Measurements from ENCODE around the gene CLECL1. TPM values are rescaled to one million over a fixed set of nuclear protein-coding genes. Genes with fewer than 3 reads are reported as not detected.
"Not testable (repeated sequence)": the region's sequence is repeated elsewhere in the genome, so short reads cannot be mapped to it uniquely, and the experiment has no call there.

CLECL1 gene
- total and polyA plus RNA-seq, 8 donors, result 0.31 to 0.43 TPM; not detected in 6

DNA sequence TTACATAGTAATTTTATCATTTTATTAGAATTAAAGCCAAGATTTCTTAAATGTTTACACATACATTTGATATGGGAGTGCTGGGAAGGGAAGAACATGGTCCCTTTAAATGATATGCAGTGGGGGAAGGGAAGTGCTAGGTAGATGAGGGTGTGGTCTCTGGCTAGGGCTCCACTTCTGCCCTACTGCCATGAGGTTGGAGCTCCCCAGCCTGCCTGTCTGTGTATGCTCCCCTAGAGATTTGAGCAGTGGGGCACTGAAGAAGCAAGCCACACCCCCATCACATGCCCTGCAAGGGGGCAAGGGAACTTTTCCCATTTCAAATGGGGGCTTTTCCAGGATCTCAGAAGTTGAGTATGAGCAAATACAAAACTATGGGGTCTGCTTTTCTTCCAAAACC is 25.5 kb downstream of the CLECL1 start:
- DNase-seq (no peak), FAIRE-seq (no peak), ATAC-seq (no peak)
- Histone ChIP-seq H3K4me3 (no peak overlapping the region), H3K9me3 (no peaks in the 10 kb centered on the region), H3K27me3 (no peaks in the 10 kb centered on the region), H3K4me1 (no peaks in the 10 kb centered on the region), H3K27ac (no peak overlapping the region), H3K36me3 (no peaks in the 10 kb centered on the region)
- TF ChIP-seq, protein P1, sequence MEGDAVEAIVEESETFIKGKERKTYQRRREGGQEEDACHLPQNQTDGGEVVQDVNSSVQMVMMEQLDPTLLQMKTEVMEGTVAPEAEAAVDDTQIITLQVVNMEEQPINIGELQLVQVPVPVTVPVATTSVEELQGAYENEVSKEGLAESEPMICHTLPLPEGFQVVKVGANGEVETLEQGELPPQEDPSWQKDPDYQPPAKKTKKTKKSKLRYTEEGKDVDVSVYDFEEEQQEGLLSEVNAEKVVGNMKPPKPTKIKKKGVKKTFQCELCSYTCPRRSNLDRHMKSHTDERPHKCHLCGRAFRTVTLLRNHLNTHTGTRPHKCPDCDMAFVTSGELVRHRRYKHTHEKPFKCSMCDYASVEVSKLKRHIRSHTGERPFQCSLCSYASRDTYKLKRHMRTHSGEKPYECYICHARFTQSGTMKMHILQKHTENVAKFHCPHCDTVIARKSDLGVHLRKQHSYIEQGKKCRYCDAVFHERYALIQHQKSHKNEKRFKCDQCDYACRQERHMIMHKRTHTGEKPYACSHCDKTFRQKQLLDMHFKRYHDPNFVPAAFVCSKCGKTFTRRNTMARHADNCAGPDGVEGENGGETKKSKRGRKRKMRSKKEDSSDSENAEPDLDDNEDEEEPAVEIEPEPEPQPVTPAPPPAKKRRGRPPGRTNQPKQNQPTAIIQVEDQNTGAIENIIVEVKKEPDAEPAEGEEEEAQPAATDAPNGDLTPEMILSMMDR (IDR thresholded peaks at IDR 0.05), result no peak
- intact Hi-C loops (cut with DNase I), result loop anchor here in 2 of 3 donors (5.0 to 10.0 kb wide), 3 partner anchors 70 to 375 kb away; no protein-coding TSS in a partner anchor

GRCh38 chr12:9706086-9706685 is 26.7 kb downstream of the CLECL1 start:
- Histone ChIP-seq H3K4me3 (no peak overlapping the region), H3K27ac (peak overlapping the region in 1 of 4 donors; percentile 15), H3K9me3 (no peaks in the 10 kb centered on the region), H3K36me3 (no peaks in the 10 kb centered on the region), H3K27me3 (no peaks in the 10 kb centered on the region), H3K4me1 (no peaks in the 10 kb centered on the region)
- TF ChIP-seq, protein P1 (IDR thresholded peaks at IDR 0.05), result no peak
- FAIRE-seq (no peak), ATAC-seq (no peak), DNase-seq (no peak)
- intact Hi-C loops (cut with DNase I), result loop anchor here in 2 of 3 donors (5.0 to 10.0 kb wide), 3 partner anchors 69 to 374 kb away; no protein-coding TSS in a partner anchor

- intact Hi-C loops (cut with DNase I), result loop anchor here in 1 of 3 donors (10.0 kb wide), 1 partner anchor 370 kb away; no protein-coding TSS in a partner anchor
- ATAC-seq, FAIRE-seq: not testable (repeated sequence)
These were observed 28.3 kb downstream of the CLECL1 start for GRCh38 chr12:9704561-9704960.

GRCh38 chr12:9702255-9702654 is 30.6 kb downstream of the CLECL1 start:
- no peak overlapping the region for H3K27ac ChIP-seq
- TF ChIP-seq, protein P1 (IDR thresholded peaks at IDR 0.05), result no peak
- no peaks in the 10 kb centered on the region for H3K36me3 ChIP-seq
- FAIRE-seq, result no peak
- H3K27me3 ChIP-seq, result no peaks in the 10 kb centered on the region
- no peak for DNase-seq
- ATAC-seq, result peak in 1 of 4 donors; percentile 13
- H3K9me3 ChIP-seq, result no peaks in the 10 kb centered on the region
- intact Hi-C loops (cut with DNase I), result loop anchor here in 1 of 3 donors (10.0 kb wide), 1 partner anchor 367 kb away; no protein-coding TSS in a partner anchor
- WGBS, 2 donors, result 68 to 87% methylated on average over 3 of the region's 3 CpGs
- H3K4me1 ChIP-seq, result no peaks in the 10 kb centered on the region
- H3K4me3 ChIP-seq, result no peak overlapping the region

More at GRCh38 chr12:9704561-9704960, 28.3 kb downstream of the CLECL1 start:
- H3K27ac ChIP-seq, H3K9me3 ChIP-seq, H3K4me1 ChIP-seq, H3K4me3 ChIP-seq, H3K27me3 ChIP-seq, DNase-seq, H3K36me3 ChIP-seq: not testable (repeated sequence)
- WGBS, 2 donors, result 74 to 82% methylated on average over 5 of the region's 5 CpGs

GRCh38 chr12:9701380-9702154 is 31.3 kb downstream of the CLECL1 start:
- no peak for ATAC-seq
- DNase-seq, result no peak
- Histone ChIP-seq H3K27ac (no peak overlapping the region), H3K36me3 (no peaks in the 10 kb centered on the region), H3K4me3 (no peak overlapping the region), H3K9me3 (no peaks in the 10 kb centered on the region), H3K4me1 (no peaks in the 10 kb centered on the region), H3K27me3 (no peaks in the 10 kb centered on the region)
- intact Hi-C loops (cut with DNase I), result loop anchor here in 1 of 3 donors (10.0 kb wide), 1 partner anchor 367 kb away; no protein-coding TSS in a partner anchor
- FAIRE-seq, result no peak
- TF ChIP-seq, protein P1 (IDR thresholded peaks at IDR 0.05), result no peak
- WGBS, 2 donors, result 92 to 95% methylated on average over 1 of the region's 1 CpG
